Trophoblast cell (in vitro differentiated cells and primary cell): Measurements from ENCODE around the gene P2RY2.

Experiments
- DNase-seq, 2 donors: peaks; one replicate each; pipeline ENCODE4 v3.0.0-alpha.2; 2016
- H2AFZ ChIP-seq: 2 replicates; pipeline ENCODE4 v1.6.1; 2013; ENCODE audit warnings: low read length, moderate library complexity, mild to moderate bottlenecking; ENCODE audit not compliant: insufficient read depth, poor library complexity
- H2AK5ac ChIP-seq: 2 replicates; pipeline ENCODE4 v1.6.1; 2013; ENCODE audit warnings: mild to moderate bottlenecking, low read length
- H2BK120ac ChIP-seq: 2 replicates; pipeline ENCODE4 v1.6.1; 2013; ENCODE audit warnings: low read length, mild to moderate bottlenecking, moderate library complexity; ENCODE audit not compliant: insufficient read depth, poor library complexity
- H2BK12ac ChIP-seq: 2 replicates; pipeline ENCODE4 v1.6.1; 2013; ENCODE audit warnings: mild to moderate bottlenecking, low read length, moderate library complexity
- H2BK5ac ChIP-seq: 2 replicates; pipeline ENCODE4 v1.6.1; 2013; ENCODE audit warnings: low read length, low read depth, moderate library complexity, mild to moderate bottlenecking; ENCODE audit not compliant: poor library complexity
- H3K14ac ChIP-seq: 2 replicates; pipeline ENCODE4 v1.6.1; 2013; ENCODE audit warnings: mild to moderate bottlenecking, low read length
- H3K18ac ChIP-seq: 2 replicates; pipeline ENCODE4 v1.6.1; 2013; ENCODE audit warnings: mild to moderate bottlenecking, low read length
- H3K23ac ChIP-seq: 2 replicates; pipeline ENCODE4 v1.6.1; 2013; ENCODE audit warnings: low read length
- H3K27ac ChIP-seq: 2 replicates; pipeline ENCODE4 v1.5.1; 2013; ENCODE audit warnings: low read depth, mild to moderate bottlenecking, inconsistent platforms, low read length, moderate library complexity
- H3K27me3 ChIP-seq: 2 replicates; pipeline ENCODE4 v1.6.1; 2013; ENCODE audit warnings: inconsistent platforms, mild to moderate bottlenecking, low read length, moderate library complexity; ENCODE audit not compliant: insufficient read depth
- H3K36me3 ChIP-seq, 2 experiments: 1 replicate in 1 of 2; 2 replicates in 1 of 2; pipeline ENCODE4 v1.6.1; 2013; ENCODE audit warnings: low read length in 2 of 2, mild to moderate bottlenecking in 2 of 2, moderate library complexity in 1 of 2; ENCODE audit not compliant: insufficient read depth in 2 of 2, control insufficient read depth in 1 of 2
- H3K4ac ChIP-seq: 2 replicates; pipeline ENCODE4 v1.6.1; 2013; ENCODE audit warnings: low read depth, mild to moderate bottlenecking, low read length, moderate library complexity
- H3K4me1 ChIP-seq, 2 experiments: 1 replicate in 1 of 2; 2 replicates in 1 of 2; pipeline ENCODE4 v1.6.1; 2013; ENCODE audit warnings: low read length in 2 of 2, mild to moderate bottlenecking in 2 of 2, moderate library complexity in 1 of 2; ENCODE audit not compliant: insufficient read depth in 2 of 2, control insufficient read depth in 1 of 2
- H3K4me2 ChIP-seq: 2 replicates; pipeline ENCODE4 v1.6.1; 2013; ENCODE audit warnings: inconsistent platforms, mild to moderate bottlenecking, low read length, moderate library complexity
- H3K4me3 ChIP-seq: 2 replicates; pipeline ENCODE4 v1.5.1; 2013; ENCODE audit warnings: mild to moderate bottlenecking, low read depth, low read length, inconsistent platforms
- H3K79me1 ChIP-seq: one replicate; pipeline ENCODE4 v1.6.1; 2013; ENCODE audit warnings: low read length
- H3K79me2 ChIP-seq: 2 replicates; pipeline ENCODE4 v1.6.1; 2013; ENCODE audit warnings: low read length, mild to moderate bottlenecking; ENCODE audit not compliant: control insufficient read depth, insufficient read depth, poor library complexity
- H3K9ac ChIP-seq: 2 replicates; pipeline ENCODE4 v1.6.1; 2013; ENCODE audit warnings: mild to moderate bottlenecking, low read length
- H3K9me3 ChIP-seq: 2 replicates; pipeline ENCODE4 v1.6.1; 2013; ENCODE audit warnings: low read depth, mild to moderate bottlenecking, control low read depth, inconsistent platforms, low read length; ENCODE audit not compliant: insufficient read depth
- H4K12ac ChIP-seq: 2 replicates; pipeline ENCODE4 v1.6.1; 2013; ENCODE audit warnings: low read depth, mild to moderate bottlenecking, low read length, moderate library complexity
- H4K8ac ChIP-seq: 2 replicates; pipeline ENCODE4 v1.6.1; 2013; ENCODE audit warnings: low read depth, mild to moderate bottlenecking, low read length, moderate library complexity
- H4K91ac ChIP-seq: one replicate; pipeline ENCODE4 v1.6.1; 2013; ENCODE audit warnings: low read depth, mild to moderate bottlenecking, low read length, moderate library complexity
- WGBS: extraction: QIAGEN DNeasy Blood & Tissue Kit; methylation state at CpG from one replicate; pipeline ENCODE4 v1.1.7; 2013; ENCODE audit warnings: missing lambda C conversion rate; ENCODE audit not compliant: insufficient read length, insufficient coverage; ENCODE audit errors: extremely low coverage; 5-methylcytosine and 5-hydroxymethylcytosine counted together

The P2RY2 gene

DNA sequence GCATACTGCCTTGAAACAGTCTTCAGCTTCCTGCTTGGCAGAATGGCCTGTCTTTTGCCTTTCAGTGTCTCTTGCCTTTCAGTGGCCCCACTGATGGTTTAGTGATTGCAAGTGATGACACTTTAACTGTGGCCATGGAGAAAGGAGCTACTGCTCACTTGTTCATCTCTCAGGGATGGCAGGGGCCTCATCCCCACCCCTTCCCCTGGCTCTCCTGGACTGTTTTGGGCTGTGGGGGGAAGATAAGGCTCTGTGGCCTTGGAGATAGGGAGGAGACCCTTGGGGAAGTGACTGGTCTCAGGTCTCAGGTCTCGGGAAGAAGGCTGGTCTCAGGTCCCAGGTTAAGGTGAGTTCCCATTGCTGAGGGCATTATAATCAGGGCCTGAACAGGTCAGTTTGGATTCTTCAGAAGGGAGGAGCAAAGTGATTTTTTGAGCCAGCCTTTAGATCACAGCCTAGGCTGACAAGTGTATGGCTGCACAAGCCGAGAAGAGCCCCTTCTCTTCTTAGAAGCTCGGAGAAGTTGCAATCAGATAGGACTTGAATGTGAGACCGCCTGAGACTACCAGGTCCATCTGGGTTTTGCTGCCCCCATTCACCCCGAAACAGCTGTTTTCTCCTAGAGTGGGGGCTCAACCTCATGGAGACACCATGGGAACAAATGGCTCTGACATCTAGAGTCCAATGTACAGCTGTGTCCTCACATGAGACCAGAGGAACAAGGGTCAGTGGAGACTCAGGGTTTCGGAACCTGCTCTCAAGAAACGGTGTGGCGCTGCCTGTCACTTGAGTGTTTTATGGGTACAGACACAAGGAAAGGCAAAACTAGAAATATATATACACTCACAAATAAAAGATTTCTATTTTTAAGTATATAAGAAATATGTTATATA lies 15.9 kb upstream of the P2RY2 start:
- H3K9ac ChIP-seq, result no peak overlapping the region
- no peaks in the 10 kb centered on the region for H3K79me2 ChIP-seq
- H3K27me3 ChIP-seq, result no peaks in the 10 kb centered on the region
- no peak overlapping the region for H2BK120ac ChIP-seq
- WGBS, result no CpG with 5 or more reads among the region's 8 CpGs
- no peak overlapping the region for H3K4ac ChIP-seq
- H2AK5ac ChIP-seq, result no peak overlapping the region
- peak overlapping the region; percentile 1 for H3K4me2 ChIP-seq
- H2AFZ ChIP-seq, result no peak overlapping the region
- H3K4me3 ChIP-seq, result no peak overlapping the region
- no peak overlapping the region for H3K27ac ChIP-seq
- peak overlapping the region; percentile 14 for H3K14ac ChIP-seq
- no peak overlapping the region for H3K18ac ChIP-seq
- no peak overlapping the region for H4K8ac ChIP-seq
- no peak overlapping the region for H2BK5ac ChIP-seq
- H3K79me1 ChIP-seq, result no peaks in the 10 kb centered on the region
- H3K36me3 ChIP-seq, result no peaks in the 10 kb centered on the region
- H3K23ac ChIP-seq, result no peak overlapping the region
- no peak overlapping the region for H4K12ac ChIP-seq
- H2BK12ac ChIP-seq, result peak overlapping the region; percentile 46
- DNase-seq, result peak; percentile 57 to 79
- peak overlapping the region; percentile 19 for H4K91ac ChIP-seq
- H3K4me1 ChIP-seq, result peaks cover 23 to 24% of the 10 kb centered on the region in 2 experiments
- no peaks in the 10 kb centered on the region for H3K9me3 ChIP-seq

GRCh38 chr11:73203322-73203721 lies 14.8 kb upstream of the P2RY2 start:
- Histone ChIP-seq H3K14ac (no peak overlapping the region), H4K12ac (no peak overlapping the region), H3K4ac (no peak overlapping the region), H3K4me1 (peaks cover 23 to 24% of the 10 kb centered on the region in 2 experiments), H3K9ac (no peak overlapping the region), H3K36me3 (no peaks in the 10 kb centered on the region), H3K27me3 (no peaks in the 10 kb centered on the region), H2AFZ (no peak overlapping the region), H3K27ac (no peak overlapping the region), H2BK120ac (no peak overlapping the region), H4K8ac (no peak overlapping the region), H3K18ac (no peak overlapping the region), H4K91ac (no peak overlapping the region), H3K79me1 (no peaks in the 10 kb centered on the region), H3K9me3 (no peaks in the 10 kb centered on the region), H3K4me2 (no peak overlapping the region), H3K4me3 (no peak overlapping the region), H2BK12ac (no peak overlapping the region), H2AK5ac (no peak overlapping the region), H3K79me2 (no peaks in the 10 kb centered on the region), H3K23ac (no peak overlapping the region), H2BK5ac (no peak overlapping the region)
- no CpG with 5 or more reads among the region's 6 CpGs for WGBS
- DNase-seq, result no peak

DNA sequence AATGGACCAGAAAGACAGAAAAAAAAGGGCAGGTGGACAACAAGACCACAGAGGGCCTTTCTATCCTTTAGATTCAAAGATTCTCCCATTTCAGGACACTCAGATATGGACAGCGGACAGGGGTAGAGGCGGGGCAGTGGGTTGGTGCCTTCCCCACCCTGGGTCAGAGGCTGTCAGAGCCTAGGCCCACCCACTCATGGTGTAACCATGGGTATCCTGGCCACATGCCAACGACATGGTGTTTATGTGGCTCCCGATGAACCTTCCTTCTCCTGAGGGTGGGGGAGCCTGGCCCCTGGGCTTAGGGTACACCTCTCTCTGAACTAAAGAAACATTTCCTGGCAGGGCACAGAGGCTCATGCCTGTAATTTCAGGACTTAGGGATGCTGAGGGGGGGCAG lies 14.3 kb upstream of the P2RY2 start:
- Histone ChIP-seq H3K9me3 (no peaks in the 10 kb centered on the region), H4K8ac (no peak overlapping the region), H3K4me2 (no peak overlapping the region), H3K9ac (no peak overlapping the region), H2BK12ac (no peak overlapping the region), H2AK5ac (no peak overlapping the region), H3K4me1 (peaks cover 18 to 22% of the 10 kb centered on the region in 2 experiments), H3K27me3 (no peaks in the 10 kb centered on the region), H4K91ac (no peak overlapping the region), H3K4me3 (no peak overlapping the region), H3K23ac (no peak overlapping the region), H3K79me1 (no peaks in the 10 kb centered on the region), H3K79me2 (no peaks in the 10 kb centered on the region), H3K27ac (no peak overlapping the region), H3K4ac (no peak overlapping the region), H2AFZ (no peak overlapping the region), H2BK120ac (no peak overlapping the region), H4K12ac (no peak overlapping the region), H3K14ac (no peak overlapping the region), H3K18ac (no peak overlapping the region), H3K36me3 (no peaks in the 10 kb centered on the region), H2BK5ac (no peak overlapping the region)
- DNase-seq, result no peak
- no CpG with 5 or more reads among the region's 4 CpGs for whole genome bisulfite sequencing

DNA sequence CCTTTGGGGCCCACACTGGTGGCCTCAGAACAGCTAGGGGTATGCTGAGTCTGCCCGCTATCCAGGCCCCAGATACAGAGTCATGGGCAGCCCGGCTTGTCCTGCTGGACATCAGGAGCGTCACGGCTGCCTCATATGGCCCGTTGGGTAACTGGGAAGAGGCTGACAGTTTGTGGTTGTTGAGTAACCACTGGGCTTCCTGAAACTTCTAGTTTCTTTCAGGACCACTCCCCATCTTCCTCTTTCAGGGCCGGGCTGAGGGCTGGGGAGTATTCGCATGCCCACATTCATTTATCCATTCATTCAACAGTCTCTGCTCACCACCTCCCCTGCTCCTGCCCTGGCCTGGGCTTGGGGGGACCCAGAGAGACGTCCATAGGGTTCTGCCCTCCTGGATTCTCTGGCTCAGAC lies 13.4 kb upstream of the P2RY2 start:
- Histone ChIP-seq H3K79me2 (no peaks in the 10 kb centered on the region), H4K8ac (no peak overlapping the region), H4K12ac (no peak overlapping the region), H3K4me1 (peaks cover 17 to 21% of the 10 kb centered on the region in 2 experiments), H2AK5ac (no peak overlapping the region), H3K9ac (no peak overlapping the region), H3K4ac (no peak overlapping the region), H3K27me3 (no peaks in the 10 kb centered on the region), H3K4me3 (no peak overlapping the region), H2BK120ac (no peak overlapping the region), H3K79me1 (no peaks in the 10 kb centered on the region), H3K4me2 (no peak overlapping the region), H2BK12ac (no peak overlapping the region), H3K23ac (no peak overlapping the region), H3K18ac (no peak overlapping the region), H2AFZ (no peak overlapping the region), H2BK5ac (no peak overlapping the region), H3K14ac (no peak overlapping the region), H3K36me3 (no peaks in the 10 kb centered on the region), H4K91ac (no peak overlapping the region), H3K27ac (no peak overlapping the region), H3K9me3 (no peaks in the 10 kb centered on the region)
- DNase-seq, result peak; percentile 34 to 42
- no CpG with 5 or more reads among the region's 8 CpGs for WGBS
